GM23338 (cell line): ENCODE data around the gene MED17. TPM values are rescaled to one million over a fixed set of nuclear protein-coding genes. Genes with fewer than 3 reads are reported as not detected.

ENCODE experiments used
- ATAC-seq: fragments of 200-7000 bp; cut with Tn5 transposase; 3 replicates; pipeline ENCODE4 v1.9.1; 2020
- DNase-seq: peaks from one replicate; pipeline ENCODE4 v3.0.0-alpha.2; 2015; ENCODE audit warnings: low spot score
- H2AFZ ChIP-seq: fragments of 200-600 bp; sonication (generic); 2 replicates; pipeline ENCODE4 v1.8.0; 2016; ENCODE audit warnings: antibody characterized with exemption, mild to moderate bottlenecking, moderate library complexity
- H3F3A ChIP-seq: fragments of 200-600 bp; sonication (generic); replicated peaks from 2 replicates; pipeline ENCODE4 v1.8.0; 2017; ENCODE audit warnings: antibody characterized with exemption, mixed run types, low read depth
- H3K27ac ChIP-seq: fragments of 200-600 bp; sonication (generic); 2 replicates; pipeline ENCODE4 v1.6.1; 2016; ENCODE audit warnings: low read depth
- H3K27me3 ChIP-seq: fragments of 200-600 bp; sonication (generic); 2 replicates; pipeline ENCODE4 v1.8.0; 2016; ENCODE audit warnings: mild to moderate bottlenecking, mixed run types, moderate library complexity; ENCODE audit not compliant: insufficient read depth
- H3K36me3 ChIP-seq: fragments of 200-600 bp; sonication (generic); 2 replicates; pipeline ENCODE4 v1.8.0; 2016; ENCODE audit warnings: mild to moderate bottlenecking; ENCODE audit not compliant: insufficient read depth
- H3K4me1 ChIP-seq: fragments of 200-600 bp; sonication (generic); 2 replicates; pipeline ENCODE4 v1.8.0; 2016; ENCODE audit warnings: mild to moderate bottlenecking, moderate library complexity; ENCODE audit not compliant: insufficient read depth
- H3K4me2 ChIP-seq: fragments of 200-600 bp; sonication (generic); 2 replicates; pipeline ENCODE4 v1.7.1; 2017; ENCODE audit warnings: mixed run types
- H3K4me3 ChIP-seq: fragments of 200-600 bp; sonication (generic); 2 replicates; pipeline ENCODE4 v1.6.1; 2016; ENCODE audit warnings: mixed run types
- H3K79me2 ChIP-seq: fragments of 200-600 bp; sonication (generic); replicated peaks from 2 replicates; pipeline ENCODE4 v1.8.0; 2017; ENCODE audit warnings: mild to moderate bottlenecking; ENCODE audit not compliant: insufficient read depth
- H3K9me2 ChIP-seq: fragments of 200-600 bp; sonication (generic); 2 replicates; pipeline ENCODE4 v1.8.0; 2017; ENCODE audit not compliant: insufficient read depth
- H4K20me1 ChIP-seq: fragments of 200-600 bp; sonication (generic); replicated peaks from 2 replicates; pipeline ENCODE4 v1.8.0; 2017; ENCODE audit warnings: mild to moderate bottlenecking; ENCODE audit not compliant: insufficient read depth
- H3K27ac Mint-ChIP-seq: 2 replicates; pipeline ENCODE4 v1.8.0; 2020; ENCODE audit warnings: inconsistent platforms, mild to moderate bottlenecking, moderate library complexity, mixed read lengths
- H3K27me3 Mint-ChIP-seq: 3 replicates; pipeline ENCODE4 v1.8.0; 2022; ENCODE audit warnings: low read depth, mild to moderate bottlenecking, moderate library complexity, mixed read lengths, inconsistent platforms; ENCODE audit not compliant: insufficient read depth, poor library complexity
- H3K36me3 Mint-ChIP-seq: 3 replicates; pipeline ENCODE4 v1.8.0; 2021; ENCODE audit warnings: low read depth, mild to moderate bottlenecking, inconsistent platforms, moderate library complexity, mixed read lengths
- H3K4me1 Mint-ChIP-seq: 3 replicates; pipeline ENCODE4 v1.8.0; 2020; ENCODE audit warnings: mild to moderate bottlenecking, inconsistent platforms, mixed read lengths
- H3K4me3 Mint-ChIP-seq: 3 replicates; pipeline ENCODE4 v1.8.0; 2021; ENCODE audit warnings: moderate library complexity, mild to moderate bottlenecking, inconsistent platforms, mixed read lengths
- H3K9me3 Mint-ChIP-seq: 3 replicates; pipeline ENCODE4 v1.8.0; 2020; ENCODE audit warnings: moderate library complexity, mild to moderate bottlenecking, inconsistent platforms, mixed read lengths
- CREB1 ChIP-seq: fragments of 250-450 bp; sonication (Bioruptor Pico); IDR thresholded peaks from 2 replicates; pipeline ENCODE4 v1.5.0; 2020; ENCODE audit warnings: low read depth, mild to moderate bottlenecking, moderate library complexity
- CTCF ChIP-seq, 2 experiments: fragments of 200-600 bp in 1 of 2; sonication (generic) in 1 of 2; conservative IDR thresholded peaks; 2 replicates each; pipeline versions ENCODE4 v1.5.1 to v1.6.1; 2016 to 2017; ENCODE audit warnings: antibody characterized with exemption in 2 of 2, low read depth in 2 of 2, mild to moderate bottlenecking in 2 of 2, moderate library complexity in 1 of 2
- EZH2phosphoT487 ChIP-seq: fragments of 200-600 bp; sonication (generic); IDR thresholded peaks from one replicate; pipeline ENCODE4 v1.8.1; 2018; ENCODE audit warnings: antibody characterized with exemption; ENCODE audit not compliant: unreplicated experiment
- POLR2AphosphoS5 ChIP-seq: IDR thresholded peaks from 2 replicates; pipeline ENCODE4 v1.6.1; 2016; ENCODE audit warnings: antibody characterized with exemption, low read depth
- STAT1 ChIP-seq: IDR thresholded peaks from one replicate; pipeline ENCODE4 v1.6.1; 2016; ENCODE audit warnings: antibody characterized with exemption; ENCODE audit not compliant: unreplicated experiment
- ZNF114 ChIP-seq: fragments of 250-450 bp; sonication (Bioruptor Pico); IDR thresholded peaks from 2 replicates; pipeline ENCODE4 v1.5.0; 2020; ENCODE audit warnings: mild to moderate bottlenecking, moderate library complexity
- ZNF331 ChIP-seq: fragments of 250-450 bp; sonication (Bioruptor Pico); IDR thresholded peaks from 2 replicates; pipeline ENCODE4 v1.5.0; 2020; ENCODE audit warnings: low read depth, mild to moderate bottlenecking, moderate library complexity
- ZNF462 ChIP-seq: fragments of 250-450 bp; sonication (Bioruptor Pico); IDR thresholded peaks from 2 replicates; pipeline ENCODE4 v1.5.0; 2020; ENCODE audit warnings: mild to moderate bottlenecking, moderate library complexity
- polyA plus RNA-seq: library from polyadenylated mRNA; unstranded; fragments of >200 nt; fragmentation: Nextera tagmentation; extraction: Ambion mirVana; gene quantifications from 2 replicates; pipeline ENCODE4 v1.2.1, GENCODE V29; 2016
- total RNA-seq: library from RNA; depleted of rRNA; stranded (reverse); fragments of >200 nt; shearing (Covaris generic); gene quantifications from 2 replicates; pipeline ENCODE4 v1.2.3, GENCODE V29; 2014

MED17 gene
- total and polyA plus RNA-seq, 2 experiments from 2014 or later: 19.1 to 31.2 TPM

GRCh38 chr11:93838967-93839366, 54.9 kb downstream of the MED17 start (continued):
- TF ChIP-seq CTCF (conservative IDR thresholded peaks at IDR 0.05; ENCODE audit: low read depth in 2 of 2) (no peak), STAT1 (no peak), EZH2phosphoT487 (no peak), ZNF462 (CRISPR knock-in tag) (no peak)

- DNase-seq: no peak
- H3K27me3 ChIP-seq: no peaks in the 10 kb centered on the region
- no peaks in the 10 kb centered on the region for H3K79me2 ChIP-seq
- H3K36me3 ChIP-seq: no peaks in the 10 kb centered on the region
- no peaks in the 10 kb centered on the region for H3F3A ChIP-seq
- H3K4me1 ChIP-seq: no peaks in the 10 kb centered on the region
- H3K27ac ChIP-seq: no peak overlapping the region
- ATAC-seq: no peak
- Mint-ChIP-seq H3K27ac (no peak overlapping the region), H3K27me3 (peaks cover 8% of the 10 kb centered on the region), H3K4me1 (peaks cover 2% of the 10 kb centered on the region; the same call in 1 of the 3 replicates), H3K36me3 (no peaks in the 10 kb centered on the region), H3K9me3 (no peaks in the 10 kb centered on the region), H3K4me3 (no peak overlapping the region)
- 0 out of 2 replicates have a peak overlapping the region, but pooled peaks have one; percentile 32 for H2AFZ ChIP-seq
- H3K9me2 ChIP-seq: no peaks in the 10 kb centered on the region
- H3K4me3 ChIP-seq: no peak overlapping the region
- no peaks in the 10 kb centered on the region for H4K20me1 ChIP-seq
- H3K4me2 ChIP-seq: no peak overlapping the region
- TF ChIP-seq ZNF114 (CRISPR knock-in tag) (no peak), EZH2phosphoT487 (no peak), POLR2AphosphoS5 (no peak), STAT1 (no peak), ZNF331 (no peak), CREB1 (CRISPR knock-in tag) (no peak)
Measured at GRCh38 chr11:93840180-93840579, 56.1 kb downstream of the MED17 start.
